Mucosa of stomach (tissue), 1 donor: ENCODE measurements around the gene POFUT2.

Source experiments
- H3K27me3 ChIP-seq: one replicate; pipeline ENCODE4 v1.7.0; 2013; ENCODE audit warnings: mild to moderate bottlenecking, low read length; ENCODE audit not compliant: control insufficient read depth, insufficient read depth
- H3K36me3 ChIP-seq: one replicate; pipeline ENCODE4 v1.7.0; 2013; ENCODE audit warnings: low read length; ENCODE audit not compliant: control insufficient read depth, insufficient read depth
- H3K4me1 ChIP-seq: one replicate; pipeline ENCODE4 v1.7.0; 2013; ENCODE audit warnings: mild to moderate bottlenecking, low read length; ENCODE audit not compliant: control insufficient read depth, insufficient read depth
- H3K4me3 ChIP-seq: one replicate; pipeline ENCODE4 v1.7.0; 2013; ENCODE audit warnings: low read length
- H3K9ac ChIP-seq: one replicate; pipeline ENCODE4 v1.7.0; 2013; ENCODE audit warnings: mild to moderate bottlenecking, low read length, moderate library complexity
- H3K9me3 ChIP-seq: one replicate; pipeline ENCODE4 v1.7.0; 2013; ENCODE audit warnings: mild to moderate bottlenecking, low read length, moderate library complexity; ENCODE audit not compliant: control insufficient read depth
- donor health status: Pancreatic carcinoma.

Gene POFUT2

GRCh38 chr21:45330851-45331261 lies 43.2 kb upstream of the POFUT2 start:
- H3K36me3 ChIP-seq: no peaks in the 10 kb centered on the region
- no peaks in the 10 kb centered on the region for H3K27me3 ChIP-seq
- no peak overlapping the region for H3K9ac ChIP-seq
- H3K4me3 ChIP-seq: no peak overlapping the region
- H3K9me3 ChIP-seq: no peaks in the 10 kb centered on the region
- no peaks in the 10 kb centered on the region for H3K4me1 ChIP-seq

GRCh38 chr21:45330075-45330781 lies 42.5 kb upstream of the POFUT2 start:
- Histone ChIP-seq H3K4me1 (no peaks in the 10 kb centered on the region), H3K9ac (peak overlapping the region; percentile 22), H3K27me3 (no peaks in the 10 kb centered on the region), H3K9me3 (no peaks in the 10 kb centered on the region), H3K4me3 (no peak overlapping the region), H3K36me3 (no peaks in the 10 kb centered on the region)

DNA sequence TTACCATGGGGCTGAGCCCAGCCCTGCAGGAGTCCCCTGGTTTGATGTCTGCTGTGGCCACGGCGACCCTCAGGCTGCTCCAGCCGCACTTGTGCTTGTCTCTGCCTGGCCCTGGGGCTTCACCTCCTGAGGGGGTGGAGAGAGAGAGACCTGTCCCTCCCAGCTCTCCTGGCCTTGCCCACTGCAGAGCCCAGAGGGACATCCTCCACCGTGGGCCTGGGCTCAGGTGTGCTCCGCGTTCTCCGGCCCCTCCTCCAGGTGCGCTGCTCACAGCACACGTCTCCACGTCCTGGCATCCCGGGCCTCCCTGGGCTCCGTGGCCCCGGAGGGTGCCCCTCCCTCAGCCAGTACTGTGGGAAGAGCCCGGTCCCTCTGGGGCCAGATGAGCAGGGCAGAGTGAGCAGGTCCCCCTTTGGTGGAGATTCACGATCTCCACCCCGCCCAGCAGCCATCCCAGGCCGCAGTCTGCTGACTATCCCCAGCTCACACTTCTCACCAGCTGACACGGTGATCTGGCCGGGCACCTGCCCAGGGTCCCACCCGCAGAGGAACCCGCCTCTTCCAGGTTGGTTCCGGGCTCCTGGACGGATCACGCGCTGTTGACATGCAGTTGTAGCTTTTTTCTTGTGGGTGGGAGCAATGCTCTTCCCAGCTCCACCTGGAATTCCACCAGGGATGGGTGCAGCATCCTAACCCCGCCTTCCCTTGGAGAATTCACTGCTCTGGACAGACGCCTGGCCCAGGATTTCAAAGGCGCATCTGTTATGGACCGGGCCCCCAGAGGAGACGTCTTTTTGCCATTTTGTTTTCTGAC lies 41.8 kb upstream of the POFUT2 start:
- Histone ChIP-seq H3K9ac (no peak overlapping the region), H3K4me3 (no peak overlapping the region), H3K4me1 (no peaks in the 10 kb centered on the region), H3K9me3 (no peaks in the 10 kb centered on the region), H3K36me3 (no peaks in the 10 kb centered on the region), H3K27me3 (no peaks in the 10 kb centered on the region)

- no peaks in the 10 kb centered on the region for H3K36me3 ChIP-seq
- H3K27me3 ChIP-seq: no peaks in the 10 kb centered on the region
- no peak overlapping the region for H3K4me3 ChIP-seq
- no peaks in the 10 kb centered on the region for H3K9me3 ChIP-seq
- peaks cover 5% of the 10 kb centered on the region for H3K4me1 ChIP-seq
- H3K9ac ChIP-seq: no peak overlapping the region
Observed at GRCh38 chr21:45328198-45329091, 40.8 kb upstream of the POFUT2 start.

DNA sequence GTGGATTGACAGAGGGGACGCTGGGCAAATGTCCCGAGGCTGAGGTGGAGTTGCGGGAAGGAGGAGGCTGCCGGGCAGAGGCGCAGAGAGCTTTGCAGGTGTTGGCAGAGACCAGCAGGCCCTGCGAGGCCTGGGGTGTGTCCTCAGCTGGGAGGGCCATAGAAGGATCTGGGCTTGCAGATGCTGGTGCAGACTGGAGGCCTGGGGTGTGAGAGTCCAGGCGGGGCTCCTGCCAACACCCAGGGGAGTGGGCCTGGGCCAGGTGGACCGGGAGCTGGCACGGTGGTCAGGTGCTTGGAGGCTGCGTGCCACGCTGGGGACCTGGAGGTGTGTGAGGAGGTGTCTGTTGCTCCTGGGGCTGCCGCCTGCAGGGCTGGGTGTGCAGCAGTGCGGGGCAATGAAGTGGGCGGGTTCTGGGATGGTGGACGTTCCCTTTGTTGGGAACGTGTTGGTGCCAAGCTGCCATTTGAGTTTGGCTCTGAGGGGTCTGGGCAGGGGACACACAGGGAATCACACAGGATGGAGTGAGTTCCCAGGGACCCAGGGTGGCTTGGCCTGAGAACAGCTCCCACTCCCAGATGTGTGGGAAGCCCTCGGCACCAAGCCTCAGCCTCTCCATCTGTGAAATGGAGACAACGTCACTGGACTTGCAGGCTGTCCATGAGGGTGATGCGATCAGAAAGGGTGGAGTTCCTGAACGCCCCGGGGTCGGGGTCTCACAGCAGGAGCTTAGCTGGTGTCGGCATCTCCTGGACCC lies 39.9 kb upstream of the POFUT2 start:
- H3K9ac ChIP-seq: no peak overlapping the region
- H3K4me3 ChIP-seq: no peak overlapping the region
- no peaks in the 10 kb centered on the region for H3K27me3 ChIP-seq
- no peaks in the 10 kb centered on the region for H3K36me3 ChIP-seq
- peaks cover 7% of the 10 kb centered on the region for H3K4me1 ChIP-seq
- no peaks in the 10 kb centered on the region for H3K9me3 ChIP-seq

GRCh38 chr21:45326891-45327440 lies 39.3 kb upstream of the POFUT2 start:
- Histone ChIP-seq H3K36me3 (no peaks in the 10 kb centered on the region), H3K9ac (no peak overlapping the region), H3K4me3 (no peak overlapping the region), H3K4me1 (peaks cover 7% of the 10 kb centered on the region), H3K9me3 (no peaks in the 10 kb centered on the region), H3K27me3 (no peaks in the 10 kb centered on the region)

GRCh38 chr21:45326169-45326851 lies 38.6 kb upstream of the POFUT2 start:
- Histone ChIP-seq H3K9me3 (no peaks in the 10 kb centered on the region), H3K27me3 (no peaks in the 10 kb centered on the region), H3K9ac (no peak overlapping the region), H3K4me1 (peaks cover 7% of the 10 kb centered on the region), H3K4me3 (no peak overlapping the region), H3K36me3 (no peaks in the 10 kb centered on the region)

GRCh38 chr21:45325206-45326168 lies 37.8 kb upstream of the POFUT2 start:
- Histone ChIP-seq H3K9ac (no peak overlapping the region), H3K36me3 (no peaks in the 10 kb centered on the region), H3K4me1 (peaks cover 8% of the 10 kb centered on the region), H3K4me3 (no peak overlapping the region), H3K27me3 (no peaks in the 10 kb centered on the region), H3K9me3 (no peaks in the 10 kb centered on the region)

DNA sequence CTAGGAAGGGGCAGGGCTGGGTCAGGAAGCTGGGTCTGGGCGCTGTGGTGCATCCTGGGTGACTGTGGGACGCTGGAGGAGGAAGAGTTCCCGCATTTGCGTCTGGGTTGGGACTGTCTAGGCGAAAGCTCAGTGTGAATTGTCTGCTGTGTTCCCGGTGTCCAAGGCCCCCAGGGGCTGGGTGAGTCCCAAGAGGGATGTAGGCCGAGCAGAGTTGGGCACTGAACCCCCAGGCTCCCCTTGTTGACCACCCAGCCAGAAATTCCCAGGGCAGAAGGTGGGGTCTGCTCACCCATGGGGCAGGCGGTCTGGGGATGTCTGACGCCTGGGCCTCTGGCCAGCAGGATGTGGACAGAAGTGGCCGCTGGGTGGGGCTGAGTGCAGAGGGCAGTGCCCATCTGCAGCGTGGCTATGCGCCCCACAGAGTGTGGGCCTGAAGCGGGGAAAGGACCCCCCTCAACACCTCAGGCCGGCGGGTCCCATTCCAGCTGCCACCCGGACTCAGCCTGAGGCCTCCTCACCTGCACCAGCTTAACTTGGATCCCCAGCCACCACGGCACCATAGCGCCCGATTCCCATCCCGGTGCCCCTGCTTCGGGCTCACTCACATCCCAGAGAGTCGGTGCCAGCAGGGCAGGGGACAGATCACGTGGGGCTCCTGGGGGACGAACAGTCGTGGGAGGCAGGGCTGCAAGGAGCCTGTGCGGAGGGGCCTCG lies 37.0 kb upstream of the POFUT2 start:
- Histone ChIP-seq H3K36me3 (no peaks in the 10 kb centered on the region), H3K4me3 (no peak overlapping the region), H3K4me1 (peaks cover 12% of the 10 kb centered on the region), H3K9me3 (no peaks in the 10 kb centered on the region), H3K27me3 (no peaks in the 10 kb centered on the region), H3K9ac (no peak overlapping the region)
